ENCODE results near the gene IL9R. TPM values are rescaled to one million over a fixed set of nuclear protein-coding genes. Genes with fewer than 3 reads are reported as not detected.

Gene IL9R
- total and polyA plus RNA-seq, 9 of the 15 experiments (the other 6 are each of a cell fraction or from before 2014, with no cell fraction given) = 0.58 to 2.7 (median 1.6) TPM

DNA sequence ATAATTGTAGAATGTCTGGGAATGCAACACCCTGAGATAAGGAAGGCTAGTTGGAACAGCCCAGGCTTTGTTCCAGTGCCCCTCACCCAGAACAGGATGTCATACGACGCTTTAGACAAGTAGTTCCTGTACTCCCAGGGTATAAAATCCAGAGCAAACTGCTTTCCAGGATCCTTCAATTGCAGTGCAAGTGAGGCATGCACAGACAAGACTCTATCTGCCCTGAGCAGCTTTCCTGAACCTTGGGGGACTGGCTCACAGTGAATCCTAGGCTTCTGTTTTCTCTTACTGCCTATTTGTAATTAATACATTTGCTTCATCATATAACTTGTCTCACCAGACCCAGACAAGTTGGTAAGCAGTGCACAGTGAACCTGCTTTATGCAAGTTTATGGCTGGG is 48.4 kb upstream of the IL9R start:
- in situ Hi-C loops (cut with MboI) = no loop called here

DNA sequence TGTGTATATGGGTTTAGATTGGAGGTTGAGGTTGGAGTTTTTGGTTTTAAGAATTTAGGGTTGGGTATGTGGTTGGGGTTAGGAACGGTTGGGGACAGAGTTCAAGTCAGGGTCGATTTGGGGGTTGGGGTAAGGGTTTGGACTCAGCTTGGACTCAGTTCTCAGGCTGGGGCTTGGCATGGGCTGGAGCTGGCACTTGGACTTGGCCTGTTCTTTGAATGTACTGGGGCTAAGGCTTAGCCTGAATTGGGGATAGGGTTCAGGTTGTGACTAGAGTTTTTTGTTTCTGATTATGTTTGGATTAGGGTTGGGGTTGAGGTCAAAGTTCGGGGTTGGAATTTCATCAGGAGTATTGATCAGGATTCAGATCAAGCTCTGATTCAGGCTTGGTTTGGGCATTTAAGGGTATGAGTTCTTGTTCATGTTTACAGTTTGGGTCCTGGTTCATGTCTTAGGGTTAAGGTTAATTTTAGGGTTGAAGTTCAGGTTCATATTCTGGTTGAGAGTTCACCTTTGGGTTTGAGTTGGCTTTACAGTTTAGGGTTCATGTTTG is 46.2 kb upstream of the IL9R start:
- Histone ChIP-seq H3K27ac (ENCODE audit: extremely low read depth, low read depth, low read length) (no peak overlapping the region), H3K4me1 (replicated peaks in 1 of 2; ENCODE audit: control insufficient read depth in 2 of 2, insufficient read depth in 2 of 2, low read length in 2 of 2) (no peaks in the 10 kb centered on the region; a peak in 1 of 5 replicates), H3K9me3 (replicated peaks; ENCODE audit: control insufficient read depth, insufficient read depth, low read depth, low read length) (no peaks in the 10 kb centered on the region), H2AFZ (ENCODE audit: low read depth, low read length) (no peak overlapping the region), H3K4me3 (no peak overlapping the region), H3K9ac (ENCODE audit: insufficient read depth in 1 of 2, low read depth in 2 of 2, low read length in 2 of 2) (no peak overlapping the region), H3K79me2 (ENCODE audit: control insufficient read depth, insufficient read depth, low read length) (no peaks in the 10 kb centered on the region), H3K9me1 (ENCODE audit: control insufficient read depth, insufficient read depth, low read length) (no peaks in the 10 kb centered on the region), H3K36me3 (ENCODE audit: control insufficient read depth, insufficient read depth, low read length) (no peaks in the 10 kb centered on the region), H4K20me1 (replicated peaks; ENCODE audit: control insufficient read depth, insufficient read depth, low read length) (no peaks in the 10 kb centered on the region), H3K4me2 (ENCODE audit: insufficient read depth, low read length) (no peak overlapping the region), H3K27me3 (ENCODE audit: control insufficient read depth in 2 of 2, insufficient read depth in 2 of 2, low read length in 2 of 2) (no peaks in the 10 kb centered on the region)
- WGBS (ENCODE audit: insufficient coverage, low coverage, missing lambda C conversion rate) = 21% methylated on average over 3 of the region's 3 CpGs
- in situ Hi-C loops (cut with MboI) (no loop called here), intact Hi-C loops (cut with micrococcal nuclease) (no loop called here)
- BruUV-seq (replicated peaks) = no TSS peak
- ChIA-PET CTCF (ENCODE audit: low intra/inter-chr PET ratio) (no interaction called here), POLR2A (no interaction called here)
- FAIRE-seq (no peak), ATAC-seq (no peak), DNase-seq (ENCODE audit: extremely low read depth in 1 of 4, low spot score in 3 of 4) (no peak)
- TF ChIP-seq, protein P1, sequence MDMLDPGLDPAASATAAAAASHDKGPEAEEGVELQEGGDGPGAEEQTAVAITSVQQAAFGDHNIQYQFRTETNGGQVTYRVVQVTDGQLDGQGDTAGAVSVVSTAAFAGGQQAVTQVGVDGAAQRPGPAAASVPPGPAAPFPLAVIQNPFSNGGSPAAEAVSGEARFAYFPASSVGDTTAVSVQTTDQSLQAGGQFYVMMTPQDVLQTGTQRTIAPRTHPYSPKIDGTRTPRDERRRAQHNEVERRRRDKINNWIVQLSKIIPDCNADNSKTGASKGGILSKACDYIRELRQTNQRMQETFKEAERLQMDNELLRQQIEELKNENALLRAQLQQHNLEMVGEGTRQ (CRISPR knock-in tag; IDR thresholded peaks at IDR 0.05) = no peak
- TF ChIP-seq POLR2AphosphoS5 (IDR thresholded peaks at IDR 0.05; ENCODE audit: control insufficient read depth, insufficient read depth, low read depth, low read length) (no peak), KLF1 (tag; IDR thresholded peaks at IDR 0.05) (no peak), CSDE1 (IDR thresholded peaks at IDR 0.05) (no peak), RBM22 (IDR thresholded peaks at IDR 0.05; ENCODE audit: low read depth, low read length, poor library complexity, severe bottlenecking) (no peak), ZNF384 (IDR thresholded peaks at IDR 0.05; ENCODE audit: low read depth, low read length) (no peak), ELF4 (CRISPR knock-in tag; IDR thresholded peaks at IDR 0.05) (no peak), EP400 (IDR thresholded peaks at IDR 0.05) (no peak), IRF2 (CRISPR knock-in tag; IDR thresholded peaks at IDR 0.05) (no peak), NFATC3 (IDR thresholded peaks at IDR 0.05) (no peak), MECOM (CRISPR knock-in tag; IDR thresholded peaks at IDR 0.05) (no peak), GTF2A2 (tag; IDR thresholded peaks at IDR 0.05) (no peak), ZNF311 (CRISPR knock-in tag; IDR thresholded peaks at IDR 0.05) (no peak)
- TF ChIP-seq, protein P2, sequence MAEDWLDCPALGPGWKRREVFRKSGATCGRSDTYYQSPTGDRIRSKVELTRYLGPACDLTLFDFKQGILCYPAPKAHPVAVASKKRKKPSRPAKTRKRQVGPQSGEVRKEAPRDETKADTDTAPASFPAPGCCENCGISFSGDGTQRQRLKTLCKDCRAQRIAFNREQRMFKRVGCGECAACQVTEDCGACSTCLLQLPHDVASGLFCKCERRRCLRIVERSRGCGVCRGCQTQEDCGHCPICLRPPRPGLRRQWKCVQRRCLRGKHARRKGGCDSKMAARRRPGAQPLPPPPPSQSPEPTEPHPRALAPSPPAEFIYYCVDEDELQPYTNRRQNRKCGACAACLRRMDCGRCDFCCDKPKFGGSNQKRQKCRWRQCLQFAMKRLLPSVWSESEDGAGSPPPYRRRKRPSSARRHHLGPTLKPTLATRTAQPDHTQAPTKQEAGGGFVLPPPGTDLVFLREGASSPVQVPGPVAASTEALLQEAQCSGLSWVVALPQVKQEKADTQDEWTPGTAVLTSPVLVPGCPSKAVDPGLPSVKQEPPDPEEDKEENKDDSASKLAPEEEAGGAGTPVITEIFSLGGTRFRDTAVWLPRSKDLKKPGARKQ (CRISPR knock-in tag; IDR thresholded peaks at IDR 0.05) = no peak

More for the DNA sequence above, 48.4 kb upstream of the IL9R start:
- no peaks in the 10 kb centered on the region for H3K27me3 ChIP-seq (ENCODE audit: control insufficient read depth in 2 of 2, insufficient read depth in 2 of 2, low read length in 2 of 2)
- no peak overlapping the region for H3K4me3 ChIP-seq
- H2AFZ ChIP-seq (ENCODE audit: low read depth, low read length) = no peak overlapping the region
- intact Hi-C loops (cut with micrococcal nuclease) = no loop called here
- H3K4me2 ChIP-seq (ENCODE audit: insufficient read depth, low read length) = no peak overlapping the region
- WGBS (ENCODE audit: insufficient coverage, low coverage, missing lambda C conversion rate) = 0% methylated on average over 2 of the region's 2 CpGs
- BruUV-seq (replicated peaks) = no TSS peak
- FAIRE-seq = no peak
- no peaks in the 10 kb centered on the region for H3K79me2 ChIP-seq (ENCODE audit: control insufficient read depth, insufficient read depth, low read length)
- H3K9ac ChIP-seq (ENCODE audit: insufficient read depth in 1 of 2, low read depth in 2 of 2, low read length in 2 of 2) = no peak overlapping the region
- TF ChIP-seq NFXL1 (CRISPR knock-in tag; IDR thresholded peaks at IDR 0.05) (no peak), SRSF9 (IDR thresholded peaks at IDR 0.05; ENCODE audit: borderline replicate concordance, low read depth, low read length) (no peak), TOE1 (IDR thresholded peaks at IDR 0.05; ENCODE audit: borderline replicate concordance) (no peak), TOE1 (CRISPR knock-in tag; IDR thresholded peaks at IDR 0.05; ENCODE audit: borderline replicate concordance, low read depth) (no peak)
- H3K9me3 ChIP-seq (replicated peaks; ENCODE audit: control insufficient read depth, insufficient read depth, low read depth, low read length) = no peaks in the 10 kb centered on the region
- H3K9me1 ChIP-seq (ENCODE audit: control insufficient read depth, insufficient read depth, low read length) = no peaks in the 10 kb centered on the region
- ATAC-seq = no peak
- H4K20me1 ChIP-seq (replicated peaks; ENCODE audit: control insufficient read depth, insufficient read depth, low read length) = no peaks in the 10 kb centered on the region
- H3K36me3 ChIP-seq (ENCODE audit: control insufficient read depth, insufficient read depth, low read length) = peaks cover 5% of the 10 kb centered on the region; the same call in 1 of the 3 replicates
- POLR2A ChIA-PET = no interaction called here
- no peaks in the 10 kb centered on the region for H3K4me1 ChIP-seq (replicated peaks in 1 of 2; ENCODE audit: control insufficient read depth in 2 of 2, insufficient read depth in 2 of 2, low read length in 2 of 2)
- CTCF ChIA-PET (ENCODE audit: low intra/inter-chr PET ratio) = no interaction called here
- H3K27ac ChIP-seq (ENCODE audit: extremely low read depth, low read depth, low read length) = no peak overlapping the region
- DNase-seq (ENCODE audit: extremely low read depth in 1 of 4, low spot score in 3 of 4) = no peak
